ENCODE data around the gene SIRPA.

DNA sequence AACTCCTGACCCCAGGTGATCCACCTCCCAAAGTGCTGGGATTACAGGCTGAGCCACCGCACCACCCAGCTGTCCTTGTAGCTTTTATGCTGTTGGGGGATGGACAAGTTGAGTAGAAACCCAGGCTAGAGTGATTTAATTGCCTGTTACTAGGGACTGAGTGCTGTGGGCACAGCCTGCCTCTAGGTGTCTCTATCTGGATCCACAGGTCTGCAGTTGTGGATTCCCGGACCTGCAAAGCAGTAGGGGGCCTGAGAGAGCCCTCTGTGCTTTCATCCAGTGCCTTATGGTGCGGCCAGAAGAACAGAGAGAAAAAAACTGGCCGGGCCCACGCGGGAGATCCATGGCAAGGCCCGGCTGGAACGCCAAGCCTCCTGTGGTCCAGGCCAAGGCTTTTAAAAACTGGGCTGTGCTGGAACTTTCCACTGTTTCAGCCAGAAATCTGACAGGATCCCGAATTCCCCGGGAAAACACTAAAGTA lies 5.2 kb downstream of the SIRPA start:
- TF ChIP-seq CTCF (IDR thresholded peaks at IDR 0.05; ENCODE audit: control extremely low read depth in 1 of 3, insufficient read depth in 1 of 3, low read depth in 1 of 3, low read length in 3 of 3) (peak; percentile 71 to 87 (median 84)), GTF2F1 (IDR thresholded peaks at IDR 0.05; ENCODE audit: borderline replicate concordance, low read depth, low read length) (no peak), SUZ12 (IDR thresholded peaks at IDR 0.05; ENCODE audit: low read length) (no peak), EZH2 (IDR thresholded peaks at IDR 0.05; ENCODE audit: low read depth, low read length, severe bottlenecking) (no peak), RAD21 (IDR thresholded peaks at IDR 0.05 in 1 of 2, conservative IDR thresholded peaks at IDR 0.05 in 1 of 2; ENCODE audit: low read depth in 2 of 2, low read length in 2 of 2) (peak; percentile 57 to 76)
- TF ChIP-seq, protein P1, sequence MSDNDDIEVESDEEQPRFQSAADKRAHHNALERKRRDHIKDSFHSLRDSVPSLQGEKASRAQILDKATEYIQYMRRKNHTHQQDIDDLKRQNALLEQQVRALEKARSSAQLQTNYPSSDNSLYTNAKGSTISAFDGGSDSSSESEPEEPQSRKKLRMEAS (IDR thresholded peaks at IDR 0.05) = no peak
